Loucy (cell line): ENCODE data around the gene ADARB1.

Experiments used
- H2AFZ ChIP-seq: fragments of 200-600 bp; sonication (generic); 2 replicates; pipeline ENCODE4 v1.6.0; 2016; ENCODE audit warnings: antibody characterized with exemption, mild to moderate bottlenecking, low read length, moderate library complexity
- H3F3A ChIP-seq: fragments of 200-600 bp; 2 replicates; pipeline ENCODE4 v1.6.0; 2016; ENCODE audit warnings: antibody characterized with exemption, low read depth, mild to moderate bottlenecking
- H3K27me3 ChIP-seq: fragments of 200-600 bp; sonication (generic); 2 replicates; pipeline ENCODE4 v1.6.1; 2014; ENCODE audit warnings: low read length, mild to moderate bottlenecking; ENCODE audit not compliant: insufficient read depth, poor library complexity, severe bottlenecking
- H3K36me3 ChIP-seq: fragments of 200-600 bp; sonication (generic); 2 replicates; pipeline ENCODE4 v1.6.1; 2016; ENCODE audit warnings: low read length; ENCODE audit not compliant: insufficient read depth
- H3K4me1 ChIP-seq: fragments of 200-600 bp; sonication (generic); 2 replicates; pipeline ENCODE4 v1.5.1; 2014; ENCODE audit warnings: low read length, mild to moderate bottlenecking; ENCODE audit not compliant: insufficient read depth, poor library complexity, severe bottlenecking
- H3K4me2 ChIP-seq: fragments of 200-600 bp; sonication (generic); 2 replicates; pipeline ENCODE4 v1.6.0; 2014; ENCODE audit warnings: antibody characterized with exemption, low read length, low read depth, mild to moderate bottlenecking; ENCODE audit not compliant: poor library complexity, severe bottlenecking
- H3K4me3 ChIP-seq: fragments of 200-600 bp; sonication (generic); 2 replicates; pipeline ENCODE4 v1.5.1; 2014; ENCODE audit warnings: low read length, mild to moderate bottlenecking, mixed read lengths; ENCODE audit not compliant: poor library complexity, severe bottlenecking
- H3K79me2 ChIP-seq: fragments of 200-600 bp; sonication (generic); 2 replicates; pipeline ENCODE4 v1.6.1; 2014; ENCODE audit warnings: low read length; ENCODE audit not compliant: insufficient read depth
- H3K9ac ChIP-seq: fragments of 200-600 bp; sonication (generic); 2 replicates; pipeline ENCODE4 v1.6.0; 2014; ENCODE audit warnings: mild to moderate bottlenecking, low read depth, low read length, moderate library complexity; ENCODE audit not compliant: poor library complexity, severe bottlenecking
- H3K9me2 ChIP-seq: fragments of 200-600 bp; sonication (generic); replicated peaks from 2 replicates; pipeline ENCODE4 v1.6.1; 2016; ENCODE audit warnings: low read depth, low read length, mixed read lengths
- H3K9me3 ChIP-seq: fragments of 200-600 bp; sonication (generic); 2 replicates; pipeline ENCODE4 v1.6.1; 2014; ENCODE audit warnings: mild to moderate bottlenecking, antibody characterized with exemption, low read length, low read depth; ENCODE audit not compliant: insufficient read depth
- H4K20me1 ChIP-seq: fragments of 200-600 bp; sonication (generic); 2 replicates; pipeline ENCODE4 v1.6.0; 2014; ENCODE audit warnings: antibody characterized with exemption, low read length, mild to moderate bottlenecking; ENCODE audit not compliant: insufficient read depth, poor library complexity, severe bottlenecking
- EZH2phosphoT487 ChIP-seq: fragments of 200-600 bp; IDR thresholded peaks from 2 replicates; pipeline ENCODE4 v1.6.1; 2018; ENCODE audit warnings: antibody characterized with exemption, mild to moderate bottlenecking, moderate library complexity, borderline replicate concordance
- TF ChIP-seq, protein P1 (sequence below): fragments of 200-600 bp; sonication (generic); conservative IDR thresholded peaks from 2 replicates; pipeline ENCODE4 v1.5.1; 2014; ENCODE audit warnings: mild to moderate bottlenecking, antibody characterized with exemption, low read length

Gene ADARB1

GRCh38 chr21:45069085-45069484 is 5.3 kb upstream of the ADARB1 start:
- H3K9me2 ChIP-seq: no peaks in the 10 kb centered on the region
- no peak overlapping the region for H3K4me3 ChIP-seq
- TF ChIP-seq, protein P1, sequence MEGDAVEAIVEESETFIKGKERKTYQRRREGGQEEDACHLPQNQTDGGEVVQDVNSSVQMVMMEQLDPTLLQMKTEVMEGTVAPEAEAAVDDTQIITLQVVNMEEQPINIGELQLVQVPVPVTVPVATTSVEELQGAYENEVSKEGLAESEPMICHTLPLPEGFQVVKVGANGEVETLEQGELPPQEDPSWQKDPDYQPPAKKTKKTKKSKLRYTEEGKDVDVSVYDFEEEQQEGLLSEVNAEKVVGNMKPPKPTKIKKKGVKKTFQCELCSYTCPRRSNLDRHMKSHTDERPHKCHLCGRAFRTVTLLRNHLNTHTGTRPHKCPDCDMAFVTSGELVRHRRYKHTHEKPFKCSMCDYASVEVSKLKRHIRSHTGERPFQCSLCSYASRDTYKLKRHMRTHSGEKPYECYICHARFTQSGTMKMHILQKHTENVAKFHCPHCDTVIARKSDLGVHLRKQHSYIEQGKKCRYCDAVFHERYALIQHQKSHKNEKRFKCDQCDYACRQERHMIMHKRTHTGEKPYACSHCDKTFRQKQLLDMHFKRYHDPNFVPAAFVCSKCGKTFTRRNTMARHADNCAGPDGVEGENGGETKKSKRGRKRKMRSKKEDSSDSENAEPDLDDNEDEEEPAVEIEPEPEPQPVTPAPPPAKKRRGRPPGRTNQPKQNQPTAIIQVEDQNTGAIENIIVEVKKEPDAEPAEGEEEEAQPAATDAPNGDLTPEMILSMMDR: no peak
- no peak for TF ChIP-seq EZH2phosphoT487

GRCh38 chr21:45069711-45070110 is 4.7 kb upstream of the ADARB1 start:
- Histone ChIP-seq H3K9ac (no peak overlapping the region), H3K4me2 (no peak overlapping the region), H4K20me1 (no peaks in the 10 kb centered on the region), H3K4me1 (no peaks in the 10 kb centered on the region), H3K9me2 (no peaks in the 10 kb centered on the region), H3K27me3 (no peaks in the 10 kb centered on the region), H3K36me3 (no peaks in the 10 kb centered on the region), H3F3A (no peaks in the 10 kb centered on the region), H3K9me3 (no peaks in the 10 kb centered on the region), H3K4me3 (no peak overlapping the region), H2AFZ (no peak overlapping the region), H3K79me2 (peaks cover under 1% of the 10 kb centered on the region; the same call in 1 of the 2 replicates)
- no peak for TF ChIP-seq EZH2phosphoT487
- TF ChIP-seq, protein P1: no peak

More at GRCh38 chr21:45069085-45069484, 5.3 kb upstream of the ADARB1 start:
- Histone ChIP-seq H3K9me3 (no peaks in the 10 kb centered on the region), H3K4me2 (no peak overlapping the region), H3K9ac (no peak overlapping the region), H4K20me1 (no peaks in the 10 kb centered on the region), H3K36me3 (no peaks in the 10 kb centered on the region), H3K4me1 (peaks cover 3% of the 10 kb centered on the region), H3F3A (no peaks in the 10 kb centered on the region), H3K27me3 (no peaks in the 10 kb centered on the region), H3K79me2 (no peaks in the 10 kb centered on the region; the same call in 1 of the 2 replicates), H2AFZ (no peak overlapping the region)

DNA sequence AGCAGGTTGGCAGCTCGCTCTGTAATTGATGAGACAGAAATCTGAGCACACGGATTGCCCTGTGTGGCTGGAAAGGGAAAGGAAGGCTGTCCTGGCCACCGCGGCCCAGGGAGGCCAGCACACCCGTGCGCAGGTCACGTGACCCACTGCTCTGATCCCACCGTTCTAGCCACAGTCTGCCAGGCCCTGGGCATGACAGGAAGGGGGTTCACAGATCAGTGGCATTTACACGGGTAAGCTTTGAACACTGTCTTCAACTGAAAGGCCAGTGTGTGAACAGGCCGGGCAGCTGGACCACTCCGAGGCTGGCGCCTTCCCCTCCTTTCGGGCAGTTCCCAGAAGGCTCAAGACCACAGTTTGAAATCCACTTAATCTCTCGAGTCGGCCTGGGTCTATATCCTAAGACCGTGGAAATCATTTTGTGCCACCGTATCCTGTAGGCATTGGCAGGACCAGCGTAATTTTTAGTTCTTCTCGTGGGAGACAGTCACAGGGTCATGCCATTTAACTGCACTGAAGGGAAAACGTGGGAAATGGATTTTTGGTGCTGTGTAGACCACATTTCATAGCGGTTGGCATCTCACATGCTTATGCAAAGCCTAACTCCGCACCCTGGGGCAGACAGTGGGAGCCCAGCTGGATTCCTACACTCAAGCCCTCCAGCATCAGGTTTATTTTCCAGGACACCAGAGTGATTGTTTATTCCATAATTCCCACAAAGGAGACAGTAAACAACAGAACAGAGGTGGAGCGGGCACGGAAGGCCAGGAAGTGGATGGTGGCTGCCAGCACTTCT is 3.1 kb upstream of the ADARB1 start:
- Histone ChIP-seq H3F3A (no peaks in the 10 kb centered on the region), H3K79me2 (peaks cover 16% of the 10 kb centered on the region), H3K9me2 (no peaks in the 10 kb centered on the region), H3K4me2 (no peak overlapping the region), H3K9me3 (no peaks in the 10 kb centered on the region), H3K36me3 (no peaks in the 10 kb centered on the region), H3K4me1 (peaks cover 12% of the 10 kb centered on the region), H2AFZ (no peak overlapping the region), H3K4me3 (no peak overlapping the region), H3K27me3 (no peaks in the 10 kb centered on the region), H3K9ac (no peak overlapping the region), H4K20me1 (peaks cover 6% of the 10 kb centered on the region)
- TF ChIP-seq EZH2phosphoT487: no peak
- TF ChIP-seq, protein P1: no peak
